Pancreas (tissue), 10 donors: ENCODE results near the gene RARS2. TPM values are rescaled to one million over a fixed set of nuclear protein-coding genes. Genes with fewer than 3 reads are reported as not detected.

Source experiments
- ATAC-seq, 4 donors: fragments of 200-7000 bp; cut with Tn5 transposase; one replicate each; pipeline versions ENCODE4 v1.8.0 to v1.9.1; 2020; ENCODE audit warnings: mild to moderate bottlenecking in 4 of 4, moderate library complexity in 4 of 4
- DNase-seq, 6 donors: peaks; one replicate each; pipeline ENCODE4 v3.0.0-alpha.2; 2020
- FAIRE-seq: peaks from 2 replicates; lab custom pipeline; 2012; peaks lifted over from hg19 to GRCh38; lab: Jason Lieb, UNC
- H3K27ac ChIP-seq, 4 donors: fragments of 200-600 bp; sonication (generic); 1 replicate in 3 of 4; 2 replicates in 1 of 4; pipeline versions ENCODE4 v1.5.0 to v1.8.0; 2020
- H3K27me3 ChIP-seq, 4 donors: fragments of 200-600 bp; one replicate each; pipeline ENCODE4 v1.8.0; 2021
- H3K36me3 ChIP-seq, 3 donors: fragments of 200-600 bp; sonication (generic) in 1 of 3; one replicate each; pipeline versions ENCODE4 v1.5.0 to v1.8.0; 2020 to 2021
- H3K4me1 ChIP-seq, 3 donors: fragments of 200-600 bp; one replicate each; pipeline ENCODE4 v1.8.0; 2021
- H3K4me3 ChIP-seq, 4 donors: fragments of 200-600 bp; sonication (generic) in 2 of 4; one replicate each; pipeline versions ENCODE4 v1.5.0 to v1.8.0; 2020 to 2021
- H3K9me3 ChIP-seq, 4 donors: fragments of 200-600 bp; one replicate each; pipeline ENCODE4 v1.8.0; 2021
- WGBS, 2 donors: extraction: QIAGEN DNeasy Blood & Tissue Kit; methylation state at CpG; one replicate each; pipeline ENCODE4 v1.1.7; 2013; 5-methylcytosine and 5-hydroxymethylcytosine counted together
- intact Hi-C, 3 donors: fragments of 100-400 bp; cut with DNase I; formaldehyde crosslinking; loops; one replicate each; pipeline versions ENCODE4 v1.11.1 to v1.14.2; 2022
- polyA plus RNA-seq, 2 donors: library from polyadenylated mRNA; stranded (reverse); fragments of 200-250 nt; gene quantifications; one replicate each; pipeline ENCODE4 v1.2.3, GENCODE V29; 2013
- total RNA-seq, 6 donors: library from RNA; stranded (reverse); fragmentation: NEBNext Ultra II Directional in 4 of 6; extraction: Animal tissue kit (Norgen Biotek cat#: 25700) in 4 of 6; gene quantifications; one replicate each; pipeline versions ENCODE4 v1.2.1 to v1.2.4, GENCODE V29; 2021 to 2023
- TF ChIP-seq, protein P1 (sequence below), 4 donors: fragments of 200-600 bp; sonication (generic) in 3 of 4; IDR thresholded peaks; one replicate each; pipeline versions ENCODE4 v1.5.0 to v1.8.0; 2021; ENCODE audit warnings: antibody characterized with exemption in 4 of 4
- donor health status: healthy with polysubstance abuse.
- donor health status: DM: no; HTN: no; CAD: no; lungs with moderate emphysema.
- donor health status: DM: no; HTN: no; CAD: no.
- donor health status: control.
- donor health status: control.
- donor health status: Bipolar disorder and iron deficiency.
- donor health status: DM: yes; HTN: yes; CAD: no.
- donor health status: DM: no; HTN: no; CAD: no.
- donor health status: DM: no; HTN: no; CAD: no.
- donor health status: DM: yes; HTN: yes; CAD: no.

The RARS2 gene
- total and polyA plus RNA-seq, 8 donors: 7.5 to 21.7 (median 16.4) TPM

GRCh38 chr6:87484491-87484890 lies 105.3 kb downstream of the RARS2 start:
- Histone ChIP-seq H3K4me3 (no peak overlapping the region), H3K36me3 (no peaks in the 10 kb centered on the region), H3K27me3 (no peaks in the 10 kb centered on the region), H3K27ac (no peak overlapping the region), H3K9me3 (no peaks in the 10 kb centered on the region), H3K4me1 (no peaks in the 10 kb centered on the region)
- no peak for FAIRE-seq
- intact Hi-C loops: no loop called here
- ATAC-seq: no peak
- DNase-seq: no peak
- WGBS, 2 donors: 95 to 98% methylated on average over 7 of the region's 7 CpGs
- TF ChIP-seq, protein P1, sequence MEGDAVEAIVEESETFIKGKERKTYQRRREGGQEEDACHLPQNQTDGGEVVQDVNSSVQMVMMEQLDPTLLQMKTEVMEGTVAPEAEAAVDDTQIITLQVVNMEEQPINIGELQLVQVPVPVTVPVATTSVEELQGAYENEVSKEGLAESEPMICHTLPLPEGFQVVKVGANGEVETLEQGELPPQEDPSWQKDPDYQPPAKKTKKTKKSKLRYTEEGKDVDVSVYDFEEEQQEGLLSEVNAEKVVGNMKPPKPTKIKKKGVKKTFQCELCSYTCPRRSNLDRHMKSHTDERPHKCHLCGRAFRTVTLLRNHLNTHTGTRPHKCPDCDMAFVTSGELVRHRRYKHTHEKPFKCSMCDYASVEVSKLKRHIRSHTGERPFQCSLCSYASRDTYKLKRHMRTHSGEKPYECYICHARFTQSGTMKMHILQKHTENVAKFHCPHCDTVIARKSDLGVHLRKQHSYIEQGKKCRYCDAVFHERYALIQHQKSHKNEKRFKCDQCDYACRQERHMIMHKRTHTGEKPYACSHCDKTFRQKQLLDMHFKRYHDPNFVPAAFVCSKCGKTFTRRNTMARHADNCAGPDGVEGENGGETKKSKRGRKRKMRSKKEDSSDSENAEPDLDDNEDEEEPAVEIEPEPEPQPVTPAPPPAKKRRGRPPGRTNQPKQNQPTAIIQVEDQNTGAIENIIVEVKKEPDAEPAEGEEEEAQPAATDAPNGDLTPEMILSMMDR (IDR thresholded peaks at IDR 0.05): no peak

DNA sequence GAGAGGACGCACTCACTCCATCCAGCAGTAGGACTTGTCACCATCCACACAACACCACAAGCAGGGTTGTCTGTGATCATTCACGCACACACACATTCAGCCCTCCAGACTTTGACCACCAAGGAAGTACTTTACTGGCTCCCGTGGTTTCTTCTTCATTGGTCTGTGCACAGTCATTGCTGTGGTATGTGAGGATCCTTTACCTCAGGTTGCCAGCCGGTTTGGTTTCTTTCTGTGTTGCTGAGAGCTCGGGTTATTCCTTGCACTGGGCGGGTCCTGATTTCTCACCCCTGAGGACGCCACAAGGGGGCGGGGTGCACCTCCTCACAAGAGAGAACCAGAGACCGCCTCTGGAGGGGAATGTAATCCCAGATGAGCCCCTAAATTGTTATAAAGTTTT lies 105.9 kb downstream of the RARS2 start:
- FAIRE-seq: no peak
- Histone ChIP-seq H3K4me3 (no peak overlapping the region), H3K27me3 (no peaks in the 10 kb centered on the region), H3K36me3 (no peaks in the 10 kb centered on the region), H3K4me1 (no peaks in the 10 kb centered on the region), H3K9me3 (no peaks in the 10 kb centered on the region), H3K27ac (no peak overlapping the region)
- intact Hi-C loops: no loop called here
- DNase-seq: no peak
- WGBS, 2 donors: 91 to 99% methylated on average over 9 of the region's 9 CpGs
- TF ChIP-seq, protein P1 (IDR thresholded peaks at IDR 0.05): no peak
- no peak for ATAC-seq

DNA sequence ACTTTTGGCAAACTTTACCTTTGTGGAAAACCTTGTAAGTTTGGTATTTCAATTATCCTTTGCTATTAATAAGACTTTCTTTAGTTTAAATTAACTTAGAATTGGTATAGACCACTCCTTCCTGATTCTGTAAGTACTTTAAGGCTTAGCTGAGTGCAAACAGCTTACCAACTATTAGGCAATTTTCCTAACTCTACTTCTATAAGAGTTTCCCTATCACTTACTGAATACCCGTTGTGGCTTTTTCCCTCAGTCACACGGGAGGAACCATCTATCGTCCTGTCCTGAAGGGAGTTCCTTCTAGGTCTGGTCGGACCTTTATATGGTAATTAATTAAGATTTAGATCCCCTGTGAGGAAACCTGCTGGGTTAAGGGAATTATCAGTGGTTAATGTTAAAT lies 107.4 kb downstream of the RARS2 start:
- ATAC-seq (no peak), FAIRE-seq (no peak), DNase-seq (no peak)
- no peaks in the 10 kb centered on the region for H3K36me3 ChIP-seq
- TF ChIP-seq, protein P1 (IDR thresholded peaks at IDR 0.05): no peak
- intact Hi-C loops: no loop called here
- H3K4me1 ChIP-seq: no peaks in the 10 kb centered on the region
- H3K4me3 ChIP-seq: no peak overlapping the region
- no peaks in the 10 kb centered on the region for H3K9me3 ChIP-seq
- H3K27me3 ChIP-seq: no peaks in the 10 kb centered on the region
- H3K27ac ChIP-seq: no peak overlapping the region
- 74 to 78% methylated on average over 4 of the region's 4 CpGs for WGBS, 2 donors

- Histone ChIP-seq H3K27me3 (no peaks in the 10 kb centered on the region), H3K9me3 (no peaks in the 10 kb centered on the region), H3K36me3 (no peaks in the 10 kb centered on the region), H3K27ac (no peak overlapping the region), H3K4me1 (no peaks in the 10 kb centered on the region), H3K4me3 (no peak overlapping the region)
- TF ChIP-seq, protein P1 (IDR thresholded peaks at IDR 0.05): no peak
- no peak for ATAC-seq
- 88 to 92% methylated on average over 3 of the region's 3 CpGs for WGBS, 2 donors
- no peak for DNase-seq
- intact Hi-C loops: no loop called here
- no peak for FAIRE-seq
Measured at GRCh38 chr6:87481931-87482330, 107.9 kb downstream of the RARS2 start.

DNA sequence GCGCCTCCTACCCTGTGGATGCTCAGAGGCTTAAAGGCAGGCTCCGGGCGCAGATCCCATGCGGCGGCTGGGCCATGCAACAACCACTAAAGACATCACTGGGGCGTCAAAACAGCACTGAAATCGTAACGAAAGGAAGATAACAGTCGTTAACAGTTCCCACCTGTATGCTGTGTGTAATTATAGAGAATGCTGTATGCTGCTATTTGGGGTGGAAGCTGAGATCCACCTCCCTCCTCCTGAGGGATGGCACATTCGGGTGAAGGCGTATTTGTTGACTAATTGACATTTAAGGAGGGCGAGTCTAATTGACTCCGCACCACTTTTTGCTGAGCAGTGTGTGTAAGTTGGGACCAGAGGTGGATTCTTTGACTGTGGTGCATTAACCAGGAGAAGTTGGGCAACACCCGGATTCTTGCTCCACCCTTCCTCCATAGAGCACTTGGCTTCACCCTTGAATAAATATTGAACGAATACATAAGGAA lies 116.3 kb downstream of the RARS2 start:
- peak; percentile 70 to 86 (median 80) for ATAC-seq
- peak overlapping the region; percentile 77 to 88 (median 86) for H3K4me3 ChIP-seq
- FAIRE-seq: no peak
- no peaks in the 10 kb centered on the region for H3K9me3 ChIP-seq
- peaks cover 4 to 8% (median 7%) of the 10 kb centered on the region in 3 donors for H3K4me1 ChIP-seq
- intact Hi-C loops: no loop called here
- DNase-seq: peak in 1 of 6 donors; percentile 17
- no peaks in the 10 kb centered on the region for H3K36me3 ChIP-seq
- no peaks in the 10 kb centered on the region for H3K27me3 ChIP-seq
- TF ChIP-seq, protein P1 (IDR thresholded peaks at IDR 0.05): no peak
- 0 to 1% methylated on average over 15 of the region's 15 CpGs for WGBS, 2 donors
- H3K27ac ChIP-seq: peak overlapping the region; percentile 70 to 88 (median 81)
